Measurements from ENCODE around the gene PANX1.

PANX1 gene

GRCh38 chr11:94120946-94121345 is 7.7 kb upstream of the PANX1 start:
- Mint-ChIP-seq H3K4me3 (no peak overlapping the region), H3K27me3 (ENCODE audit: low read depth, poor library complexity) (no peaks in the 10 kb centered on the region), H3K9me3 (peaks cover 12% of the 10 kb centered on the region), H3K4me1 (no peaks in the 10 kb centered on the region), H3K27ac (no peak overlapping the region), H3K36me3 (ENCODE audit: low read depth) (peaks cover 5% of the 10 kb centered on the region)
- no peak for DNase-seq
- TF ChIP-seq, protein P1, sequence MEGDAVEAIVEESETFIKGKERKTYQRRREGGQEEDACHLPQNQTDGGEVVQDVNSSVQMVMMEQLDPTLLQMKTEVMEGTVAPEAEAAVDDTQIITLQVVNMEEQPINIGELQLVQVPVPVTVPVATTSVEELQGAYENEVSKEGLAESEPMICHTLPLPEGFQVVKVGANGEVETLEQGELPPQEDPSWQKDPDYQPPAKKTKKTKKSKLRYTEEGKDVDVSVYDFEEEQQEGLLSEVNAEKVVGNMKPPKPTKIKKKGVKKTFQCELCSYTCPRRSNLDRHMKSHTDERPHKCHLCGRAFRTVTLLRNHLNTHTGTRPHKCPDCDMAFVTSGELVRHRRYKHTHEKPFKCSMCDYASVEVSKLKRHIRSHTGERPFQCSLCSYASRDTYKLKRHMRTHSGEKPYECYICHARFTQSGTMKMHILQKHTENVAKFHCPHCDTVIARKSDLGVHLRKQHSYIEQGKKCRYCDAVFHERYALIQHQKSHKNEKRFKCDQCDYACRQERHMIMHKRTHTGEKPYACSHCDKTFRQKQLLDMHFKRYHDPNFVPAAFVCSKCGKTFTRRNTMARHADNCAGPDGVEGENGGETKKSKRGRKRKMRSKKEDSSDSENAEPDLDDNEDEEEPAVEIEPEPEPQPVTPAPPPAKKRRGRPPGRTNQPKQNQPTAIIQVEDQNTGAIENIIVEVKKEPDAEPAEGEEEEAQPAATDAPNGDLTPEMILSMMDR (IDR thresholded peaks at IDR 0.05): no peak

GRCh38 chr11:94125407-94126115 is 3.1 kb upstream of the PANX1 start:
- Mint-ChIP-seq H3K4me3 (no peak overlapping the region), H3K36me3 (ENCODE audit: low read depth) (peaks cover 5% of the 10 kb centered on the region), H3K27me3 (ENCODE audit: low read depth, poor library complexity) (no peaks in the 10 kb centered on the region), H3K9me3 (peaks cover 12% of the 10 kb centered on the region), H3K4me1 (peaks cover 20% of the 10 kb centered on the region), H3K27ac (no peak overlapping the region)
- no peak for DNase-seq
- TF ChIP-seq, protein P1 (IDR thresholded peaks at IDR 0.05): no peak

DNA sequence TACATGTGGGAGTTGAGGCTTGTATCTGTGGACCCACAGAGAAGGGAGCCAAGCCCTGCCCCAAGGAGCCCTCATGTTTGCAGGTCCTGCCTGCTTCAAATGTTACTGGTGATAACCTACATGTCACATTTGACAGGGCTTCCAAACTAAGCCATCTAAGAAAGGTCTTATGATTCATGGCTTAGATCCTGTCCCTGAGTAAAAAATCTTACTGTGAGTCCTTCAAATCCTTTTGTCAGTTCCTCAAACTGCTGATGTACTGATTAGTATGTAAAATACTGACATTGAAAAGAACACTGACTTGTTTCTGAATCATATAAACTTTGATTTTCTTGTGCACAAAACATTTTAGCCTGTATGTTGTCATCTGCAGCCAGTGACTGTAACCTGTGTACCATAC is 1.0 kb upstream of the PANX1 start:
- Mint-ChIP-seq H3K27me3 (ENCODE audit: low read depth, poor library complexity) (no peaks in the 10 kb centered on the region), H3K9me3 (peaks cover 12% of the 10 kb centered on the region), H3K4me1 (peaks cover 20% of the 10 kb centered on the region), H3K36me3 (ENCODE audit: low read depth) (peaks cover 5% of the 10 kb centered on the region), H3K4me3 (peak overlapping the region; percentile 93), H3K27ac (peak overlapping the region; percentile 98)
- TF ChIP-seq, protein P1 (IDR thresholded peaks at IDR 0.05): no peak
- no peak for DNase-seq

DNA sequence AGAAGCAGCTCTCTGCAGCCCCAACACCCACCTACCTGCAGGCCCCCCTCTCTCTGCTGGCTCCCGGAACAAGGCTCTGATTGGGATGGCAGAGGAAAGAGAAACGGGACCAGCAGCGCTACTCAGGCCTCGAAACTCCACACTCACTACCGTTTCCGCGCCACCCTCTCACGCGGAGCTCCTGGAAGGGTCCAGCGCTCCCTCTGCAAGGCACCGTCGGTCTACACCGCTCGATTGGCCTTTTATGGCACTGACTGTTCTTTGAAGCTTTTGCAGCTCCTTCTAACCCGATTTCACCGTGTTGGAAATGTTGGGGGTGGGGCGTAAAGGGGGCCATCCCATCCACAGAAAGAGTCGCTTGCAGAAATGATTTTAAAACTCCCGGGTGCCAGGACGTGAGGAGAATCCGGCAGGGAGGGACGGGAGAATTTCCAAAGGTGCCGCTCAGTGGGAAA is 323 bp upstream of the PANX1 start:
- Mint-ChIP-seq H3K4me3 (peak overlapping the region; percentile 93), H3K9me3 (peaks cover 12% of the 10 kb centered on the region), H3K27ac (peak overlapping the region; percentile 98), H3K36me3 (ENCODE audit: low read depth) (peaks cover 5% of the 10 kb centered on the region), H3K4me1 (peaks cover 21% of the 10 kb centered on the region), H3K27me3 (ENCODE audit: low read depth, poor library complexity) (no peaks in the 10 kb centered on the region)
- TF ChIP-seq, protein P1 (IDR thresholded peaks at IDR 0.05): no peak
- peak; percentile 54 for DNase-seq

DNA sequence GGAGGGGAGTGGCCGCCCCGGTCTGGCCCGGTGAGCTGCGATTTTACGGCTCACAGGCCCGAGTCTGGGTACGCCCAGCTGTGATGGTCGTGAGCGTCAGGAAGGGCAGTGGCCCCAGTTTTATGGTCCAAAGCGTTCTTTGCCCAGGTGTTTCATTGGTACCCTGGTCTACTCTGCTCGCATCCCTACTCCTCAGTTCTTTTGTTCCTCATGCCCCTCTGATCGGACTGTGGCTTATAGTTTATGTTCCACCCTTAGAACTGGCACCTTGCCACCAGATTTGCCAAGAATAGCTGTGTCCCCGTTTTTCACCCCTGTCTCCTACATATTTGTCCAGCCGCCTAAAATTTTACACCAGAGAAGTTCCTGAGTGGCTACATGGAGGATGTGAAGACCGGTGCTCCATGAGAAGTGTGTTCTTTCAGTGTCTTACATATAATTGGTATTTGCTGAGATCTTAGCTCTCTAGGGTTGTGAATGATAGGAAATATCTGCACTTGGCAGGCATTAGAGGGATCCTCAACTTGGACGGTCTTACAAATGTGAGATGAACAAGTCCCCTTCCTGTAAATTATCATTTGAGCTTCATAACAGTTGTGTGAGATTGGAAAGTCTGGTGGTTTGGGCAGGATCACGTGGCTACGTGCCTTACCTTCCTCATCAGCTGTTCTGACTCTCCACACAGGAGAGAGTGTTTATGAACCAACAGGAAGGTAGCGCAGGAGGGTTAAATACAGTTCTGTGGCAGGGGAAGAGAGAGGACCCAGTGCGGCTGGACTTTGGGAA is 1.1 kb downstream of the PANX1 start:
- DNase-seq: no peak

More for the DNA sequence above, 1.1 kb downstream of the PANX1 start:
- Mint-ChIP-seq H3K36me3 (ENCODE audit: low read depth) (no peaks in the 10 kb centered on the region), H3K4me1 (peaks cover 29% of the 10 kb centered on the region), H3K9me3 (peaks cover 4% of the 10 kb centered on the region), H3K27ac (no peak overlapping the region), H3K4me3 (no peak overlapping the region), H3K27me3 (ENCODE audit: low read depth, poor library complexity) (no peaks in the 10 kb centered on the region)
- TF ChIP-seq, protein P1 (IDR thresholded peaks at IDR 0.05): no peak
